DMS 273 (cell line): ENCODE measurements around the gene CHIA.
"Not testable (repeated sequence)": the region's sequence is repeated elsewhere in the genome, so short reads cannot be mapped to it uniquely, and the experiment has no call there.

Source experiments
- DNase-seq: peaks from one replicate; lab custom pipeline; 2025; ENCODE audit not compliant: unreplicated experiment; lab: John Stamatoyannopoulos, UW

The CHIA gene

GRCh38 chr1:111283838-111284237 lies 6.8 kb upstream of the CHIA start:
- DNase-seq = no peak

GRCh38 chr1:111285879-111286278 lies 4.8 kb upstream of the CHIA start:
- no peak for DNase-seq

- no peak for DNase-seq
These were observed 3.7 kb upstream of the CHIA start for GRCh38 chr1:111286912-111287311.

- no peak for DNase-seq
These were observed 1.3 kb upstream of the CHIA start for GRCh38 chr1:111289371-111289770.

- DNase-seq = no peak
These were observed 547 bp upstream of the CHIA start for GRCh38 chr1:111290104-111290503.

GRCh38 chr1:111294390-111294789 lies 3.7 kb downstream of the CHIA start:
- no peak for DNase-seq

- DNase-seq = no peak
These were observed 11.7 kb downstream of the CHIA start for GRCh38 chr1:111302374-111302773.

- no peak for DNase-seq
These were observed 19.0 kb downstream of the CHIA start for GRCh38 chr1:111309690-111310089.

- DNase-seq = no peak
These were observed 27.9 kb downstream of the CHIA start for GRCh38 chr1:111318523-111318922.

- DNase-seq = peak; percentile 53
These were observed 29.6 kb downstream of the CHIA start for GRCh38 chr1:111320066-111320879.

GRCh38 chr1:111323231-111323630 lies 32.6 kb downstream of the CHIA start:
- DNase-seq = no peak

GRCh38 chr1:111332190-111332589 lies 41.5 kb downstream of the CHIA start:
- DNase-seq = no peak

GRCh38 chr1:111334169-111334568 lies 43.5 kb downstream of the CHIA start:
- DNase-seq = peak; percentile 69

- not testable (repeated sequence) for DNase-seq
These were observed 44.7 kb downstream of the CHIA start for GRCh38 chr1:111335214-111335877.

- not testable (repeated sequence) for DNase-seq
These were observed 48.2 kb downstream of the CHIA start for GRCh38 chr1:111338849-111339248.

GRCh38 chr1:111346089-111346885 lies 55.6 kb downstream of the CHIA start:
- peak; percentile 91 for DNase-seq

- DNase-seq = no peak
These were observed 56.4 kb downstream of the CHIA start for GRCh38 chr1:111347026-111347425.

- no peak for DNase-seq
These were observed 61.0 kb downstream of the CHIA start for GRCh38 chr1:111351700-111352099.

GRCh38 chr1:111354584-111354983 lies 63.9 kb downstream of the CHIA start:
- no peak for DNase-seq

- no peak for DNase-seq
These were observed 68.3 kb downstream of the CHIA start for GRCh38 chr1:111358964-111359363.

- DNase-seq = no peak
These were observed 68.7 kb downstream of the CHIA start for GRCh38 chr1:111359376-111359775.

- not testable (repeated sequence) for DNase-seq
These were observed 69.6 kb downstream of the CHIA start for GRCh38 chr1:111360257-111360656.
